GM23338 (cell line): ENCODE results near the gene IL16. TPM values are rescaled to one million over a fixed set of nuclear protein-coding genes. Genes with fewer than 3 reads are reported as not detected.

Source experiments
- ATAC-seq: fragments of 200-7000 bp; cut with Tn5 transposase; 3 replicates; pipeline ENCODE4 v1.9.1; 2020
- DNase-seq: peaks from one replicate; pipeline ENCODE4 v3.0.0-alpha.2; 2015; ENCODE audit warnings: low spot score
- H2AFZ ChIP-seq: fragments of 200-600 bp; sonication (generic); 2 replicates; pipeline ENCODE4 v1.8.0; 2016; ENCODE audit warnings: antibody characterized with exemption, mild to moderate bottlenecking, moderate library complexity
- H3F3A ChIP-seq: fragments of 200-600 bp; sonication (generic); replicated peaks from 2 replicates; pipeline ENCODE4 v1.8.0; 2017; ENCODE audit warnings: antibody characterized with exemption, mixed run types, low read depth
- H3K27ac ChIP-seq: fragments of 200-600 bp; sonication (generic); 2 replicates; pipeline ENCODE4 v1.6.1; 2016; ENCODE audit warnings: low read depth
- H3K27me3 ChIP-seq: fragments of 200-600 bp; sonication (generic); 2 replicates; pipeline ENCODE4 v1.8.0; 2016; ENCODE audit warnings: mild to moderate bottlenecking, mixed run types, moderate library complexity; ENCODE audit not compliant: insufficient read depth
- H3K36me3 ChIP-seq: fragments of 200-600 bp; sonication (generic); 2 replicates; pipeline ENCODE4 v1.8.0; 2016; ENCODE audit warnings: mild to moderate bottlenecking; ENCODE audit not compliant: insufficient read depth
- H3K4me1 ChIP-seq: fragments of 200-600 bp; sonication (generic); 2 replicates; pipeline ENCODE4 v1.8.0; 2016; ENCODE audit warnings: mild to moderate bottlenecking, moderate library complexity; ENCODE audit not compliant: insufficient read depth
- H3K4me2 ChIP-seq: fragments of 200-600 bp; sonication (generic); 2 replicates; pipeline ENCODE4 v1.7.1; 2017; ENCODE audit warnings: mixed run types
- H3K4me3 ChIP-seq: fragments of 200-600 bp; sonication (generic); 2 replicates; pipeline ENCODE4 v1.6.1; 2016; ENCODE audit warnings: mixed run types
- H3K79me2 ChIP-seq: fragments of 200-600 bp; sonication (generic); replicated peaks from 2 replicates; pipeline ENCODE4 v1.8.0; 2017; ENCODE audit warnings: mild to moderate bottlenecking; ENCODE audit not compliant: insufficient read depth
- H3K9me2 ChIP-seq: fragments of 200-600 bp; sonication (generic); 2 replicates; pipeline ENCODE4 v1.8.0; 2017; ENCODE audit not compliant: insufficient read depth
- H4K20me1 ChIP-seq: fragments of 200-600 bp; sonication (generic); replicated peaks from 2 replicates; pipeline ENCODE4 v1.8.0; 2017; ENCODE audit warnings: mild to moderate bottlenecking; ENCODE audit not compliant: insufficient read depth
- H3K27ac Mint-ChIP-seq: 2 replicates; pipeline ENCODE4 v1.8.0; 2020; ENCODE audit warnings: inconsistent platforms, mild to moderate bottlenecking, moderate library complexity, mixed read lengths
- H3K27me3 Mint-ChIP-seq: 3 replicates; pipeline ENCODE4 v1.8.0; 2022; ENCODE audit warnings: low read depth, mild to moderate bottlenecking, moderate library complexity, mixed read lengths, inconsistent platforms; ENCODE audit not compliant: insufficient read depth, poor library complexity
- H3K36me3 Mint-ChIP-seq: 3 replicates; pipeline ENCODE4 v1.8.0; 2021; ENCODE audit warnings: low read depth, mild to moderate bottlenecking, inconsistent platforms, moderate library complexity, mixed read lengths
- H3K4me1 Mint-ChIP-seq: 3 replicates; pipeline ENCODE4 v1.8.0; 2020; ENCODE audit warnings: mild to moderate bottlenecking, inconsistent platforms, mixed read lengths
- H3K4me3 Mint-ChIP-seq: 3 replicates; pipeline ENCODE4 v1.8.0; 2021; ENCODE audit warnings: moderate library complexity, mild to moderate bottlenecking, inconsistent platforms, mixed read lengths
- H3K9me3 Mint-ChIP-seq: 3 replicates; pipeline ENCODE4 v1.8.0; 2020; ENCODE audit warnings: moderate library complexity, mild to moderate bottlenecking, inconsistent platforms, mixed read lengths
- CTCF ChIP-seq, 2 experiments: fragments of 200-600 bp in 1 of 2; sonication (generic) in 1 of 2; conservative IDR thresholded peaks; 2 replicates each; pipeline versions ENCODE4 v1.5.1 to v1.6.1; 2016 to 2017; ENCODE audit warnings: antibody characterized with exemption in 2 of 2, low read depth in 2 of 2, mild to moderate bottlenecking in 2 of 2, moderate library complexity in 1 of 2
- EZH2 ChIP-seq: fragments of 200-600 bp; sonication (generic); IDR thresholded peaks from one replicate; pipeline ENCODE4 v1.8.0; 2017; ENCODE audit warnings: antibody characterized with exemption, mild to moderate bottlenecking, low read depth; ENCODE audit not compliant: unreplicated experiment
- EZH2phosphoT487 ChIP-seq: fragments of 200-600 bp; sonication (generic); IDR thresholded peaks from one replicate; pipeline ENCODE4 v1.8.1; 2018; ENCODE audit warnings: antibody characterized with exemption; ENCODE audit not compliant: unreplicated experiment
- JUNB ChIP-seq: IDR thresholded peaks from one replicate; pipeline ENCODE4 v1.6.1; 2016; ENCODE audit warnings: antibody characterized with exemption; ENCODE audit not compliant: unreplicated experiment
- POLR2AphosphoS5 ChIP-seq: IDR thresholded peaks from 2 replicates; pipeline ENCODE4 v1.6.1; 2016; ENCODE audit warnings: antibody characterized with exemption, low read depth
- REST ChIP-seq: IDR thresholded peaks from one replicate; pipeline ENCODE4 v1.6.1; 2018; ENCODE audit warnings: antibody characterized with exemption; ENCODE audit not compliant: unreplicated experiment
- ZNF331 ChIP-seq: fragments of 250-450 bp; sonication (Bioruptor Pico); IDR thresholded peaks from 2 replicates; pipeline ENCODE4 v1.5.0; 2020; ENCODE audit warnings: low read depth, mild to moderate bottlenecking, moderate library complexity
- polyA plus RNA-seq: library from polyadenylated mRNA; unstranded; fragments of >200 nt; fragmentation: Nextera tagmentation; extraction: Ambion mirVana; gene quantifications from 2 replicates; pipeline ENCODE4 v1.2.1, GENCODE V29; 2016
- total RNA-seq: library from RNA; depleted of rRNA; stranded (reverse); fragments of >200 nt; shearing (Covaris generic); gene quantifications from 2 replicates; pipeline ENCODE4 v1.2.3, GENCODE V29; 2014

Gene IL16
- total and polyA plus RNA-seq, 2 experiments from 2014 or later: 0.29 TPM; not detected in 1

GRCh38 chr15:81281456-81281735 lies 84.7 kb downstream of the IL16 start:
- no peaks in the 10 kb centered on the region for H3K4me1 ChIP-seq
- Mint-ChIP-seq H3K27ac (no peak overlapping the region), H3K36me3 (peaks cover 14% of the 10 kb centered on the region), H3K4me3 (no peak overlapping the region), H3K27me3 (peaks cover 5% of the 10 kb centered on the region), H3K4me1 (no peaks in the 10 kb centered on the region), H3K9me3 (peaks cover 25% of the 10 kb centered on the region)
- no peaks in the 10 kb centered on the region for H3K79me2 ChIP-seq
- no peaks in the 10 kb centered on the region for H3F3A ChIP-seq
- H2AFZ ChIP-seq: no peak overlapping the region
- no peaks in the 10 kb centered on the region; the same call in 1 of the 2 replicates for H3K36me3 ChIP-seq
- H3K27me3 ChIP-seq: no peaks in the 10 kb centered on the region
- DNase-seq: no peak
- no peak overlapping the region for H3K4me3 ChIP-seq
- no peak for TF ChIP-seq EZH2
- no peak for TF ChIP-seq JUNB
- TF ChIP-seq ZNF331: no peak
- no peak overlapping the region for H3K4me2 ChIP-seq
- no peak for ATAC-seq
- no peak overlapping the region for H3K27ac ChIP-seq
- H3K9me2 ChIP-seq: no peaks in the 10 kb centered on the region
- H4K20me1 ChIP-seq: no peaks in the 10 kb centered on the region

DNA sequence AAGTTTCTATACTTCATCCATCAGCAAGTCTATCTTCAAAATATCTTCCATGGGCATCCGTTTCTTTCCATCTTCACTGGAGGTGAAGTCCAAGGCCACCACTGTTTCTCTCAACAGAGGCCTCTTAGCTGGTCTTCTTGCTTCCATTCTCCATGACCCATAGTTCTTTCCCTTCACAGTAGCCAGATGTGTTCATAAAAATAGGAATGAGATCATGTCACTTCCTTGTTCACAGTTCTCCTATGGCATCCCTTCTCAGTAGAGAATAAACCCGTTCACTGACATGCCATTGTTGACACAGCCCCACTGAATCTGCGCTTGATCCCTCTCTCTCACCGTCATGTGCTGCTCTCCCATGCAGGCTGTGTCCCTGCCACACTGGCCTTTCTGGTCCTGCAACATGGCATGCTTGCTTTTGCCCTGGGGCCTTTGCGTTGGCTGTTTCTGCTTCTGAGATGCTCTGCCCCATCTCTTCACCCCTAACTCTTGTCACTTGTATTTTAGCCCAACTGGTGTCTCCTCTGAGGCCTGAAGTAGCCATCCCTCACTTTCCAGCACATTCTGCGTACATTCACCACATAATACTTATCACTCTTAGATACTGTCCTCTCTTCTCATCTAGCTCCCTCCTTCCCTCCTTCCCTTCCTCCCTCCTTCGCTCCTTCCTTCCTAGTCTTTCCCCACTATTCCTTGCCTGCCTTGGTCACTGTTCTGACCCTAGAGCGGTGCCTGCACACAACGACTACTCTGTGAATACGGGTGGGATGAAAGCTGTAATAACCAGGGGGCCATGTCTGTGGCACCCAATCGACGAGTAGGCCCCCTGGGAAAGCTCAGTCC lies 85.3 kb downstream of the IL16 start:
- H3K36me3 Mint-ChIP-seq: peaks cover 10% of the 10 kb centered on the region
- no peaks in the 10 kb centered on the region for H4K20me1 ChIP-seq
- peaks cover 19% of the 10 kb centered on the region for H3K9me3 Mint-ChIP-seq
- no peaks in the 10 kb centered on the region for H3K4me1 ChIP-seq
- no peaks in the 10 kb centered on the region for H3K79me2 ChIP-seq
- H3K27ac ChIP-seq: no peak overlapping the region
- TF ChIP-seq REST (no peak), ZNF331 (no peak), EZH2phosphoT487 (no peak), POLR2AphosphoS5 (no peak), CTCF (conservative IDR thresholded peaks at IDR 0.05; ENCODE audit: low read depth in 2 of 2) (no peak)
- ATAC-seq (no peak), DNase-seq (no peak)
- H3K27me3 ChIP-seq: no peaks in the 10 kb centered on the region
- H2AFZ ChIP-seq: no peak overlapping the region
- H3K27me3 Mint-ChIP-seq: peaks cover 5% of the 10 kb centered on the region
- H3K9me2 ChIP-seq: no peaks in the 10 kb centered on the region
- no peaks in the 10 kb centered on the region for H3K4me1 Mint-ChIP-seq
- H3K27ac Mint-ChIP-seq: no peak overlapping the region
- H3K4me3 Mint-ChIP-seq: no peak overlapping the region
- H3K4me3 ChIP-seq: no peak overlapping the region
- no peak overlapping the region for H3K4me2 ChIP-seq
- H3K36me3 ChIP-seq: no peaks in the 10 kb centered on the region; the same call in 1 of the 2 replicates
- H3F3A ChIP-seq: no peaks in the 10 kb centered on the region
